ENCODE measurements around the gene PPP1R13B.
"Not testable (repeated sequence)": the region's sequence is repeated elsewhere in the genome, so short reads cannot be mapped to it uniquely, and the experiment has no call there.

The PPP1R13B gene

GRCh38 chr14:103858063-103858781 is 10.8 kb upstream of the PPP1R13B start:
- DNase-seq (ENCODE audit: low read depth): no peak

- no peak for DNase-seq (ENCODE audit: low read depth)
These were observed 9.9 kb upstream of the PPP1R13B start for GRCh38 chr14:103857256-103857655.

- DNase-seq (ENCODE audit: low read depth): no peak
These were observed 9.2 kb upstream of the PPP1R13B start for GRCh38 chr14:103856607-103857006.

GRCh38 chr14:103856105-103856504 is 8.7 kb upstream of the PPP1R13B start:
- no peak for DNase-seq (ENCODE audit: low read depth)

- DNase-seq (ENCODE audit: low read depth): no peak
These were observed 8.3 kb upstream of the PPP1R13B start for GRCh38 chr14:103855734-103856095.

- no peak for DNase-seq (ENCODE audit: low read depth)
These were observed 7.7 kb upstream of the PPP1R13B start for GRCh38 chr14:103854822-103855733.

- no peak for DNase-seq (ENCODE audit: low read depth)
These were observed 6.8 kb upstream of the PPP1R13B start for GRCh38 chr14:103854017-103854808.

GRCh38 chr14:103849151-103849886 is 1.9 kb upstream of the PPP1R13B start:
- DNase-seq (ENCODE audit: low read depth): no peak

- no peak for DNase-seq (ENCODE audit: low read depth)
These were observed 1.1 kb upstream of the PPP1R13B start for GRCh38 chr14:103848175-103849077.

- no peak for DNase-seq (ENCODE audit: low read depth)
These were observed 578 bp downstream of the PPP1R13B start for GRCh38 chr14:103846543-103847450.

- DNase-seq (ENCODE audit: low read depth): no peak
These were observed 1.3 kb downstream of the PPP1R13B start for GRCh38 chr14:103846097-103846496.

GRCh38 chr14:103845327-103845726 is 2.0 kb downstream of the PPP1R13B start:
- no peak for DNase-seq (ENCODE audit: low read depth)

GRCh38 chr14:103841265-103841664 is 6.1 kb downstream of the PPP1R13B start:
- not testable (repeated sequence) for DNase-seq (ENCODE audit: low read depth)

GRCh38 chr14:103840014-103840413 is 7.4 kb downstream of the PPP1R13B start:
- no peak for DNase-seq (ENCODE audit: low read depth)

GRCh38 chr14:103839579-103839978 is 7.8 kb downstream of the PPP1R13B start:
- no peak for DNase-seq (ENCODE audit: low read depth)

GRCh38 chr14:103838117-103838516 is 9.3 kb downstream of the PPP1R13B start:
- DNase-seq (ENCODE audit: low read depth): no peak

- no peak for DNase-seq (ENCODE audit: low read depth)
These were observed 10.2 kb downstream of the PPP1R13B start for GRCh38 chr14:103836976-103837725.

- no peak for DNase-seq (ENCODE audit: low read depth)
These were observed 12.4 kb downstream of the PPP1R13B start for GRCh38 chr14:103834956-103835355.

- DNase-seq (ENCODE audit: low read depth): no peak
These were observed 13.7 kb downstream of the PPP1R13B start for GRCh38 chr14:103833711-103834110.
